GM18517 (cell line): Measurements from ENCODE around the gene PSMA1.
"Not testable (repeated sequence)": the region's sequence is repeated elsewhere in the genome, so short reads cannot be mapped to it uniquely, and the experiment has no call there.

Experiments
- ATAC-seq: cut with Tn5 transposase; IDR thresholded peaks from one replicate; pipeline ENCODE4 v1.9.1; 2021; ENCODE audit warnings: mild to moderate bottlenecking, moderate library complexity; ENCODE audit not compliant: unreplicated experiment

The PSMA1 gene

DNA sequence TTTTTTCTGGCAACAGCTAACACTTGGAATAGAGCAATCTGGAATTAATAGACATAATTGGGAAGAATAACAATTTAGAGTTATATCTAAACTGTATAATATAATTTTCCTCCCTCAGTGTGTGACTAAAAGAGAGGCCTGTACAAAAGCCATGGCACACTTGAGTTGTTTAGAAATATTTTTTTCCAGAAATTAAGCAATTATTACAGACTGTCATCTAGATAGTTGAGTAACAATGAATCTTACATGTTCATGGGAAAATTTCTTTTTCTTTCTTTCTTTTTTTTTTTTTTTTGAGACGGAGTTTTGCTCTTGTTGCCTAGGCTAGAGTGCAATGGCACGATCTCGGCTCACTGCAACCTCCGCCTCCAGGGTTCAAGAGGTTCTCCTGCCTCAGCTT, 15.0 kb upstream of the PSMA1 start:
- not testable (repeated sequence) for ATAC-seq

GRCh38 chr11:14529951-14530350, 9.8 kb upstream of the PSMA1 start:
- ATAC-seq, result no peak

DNA sequence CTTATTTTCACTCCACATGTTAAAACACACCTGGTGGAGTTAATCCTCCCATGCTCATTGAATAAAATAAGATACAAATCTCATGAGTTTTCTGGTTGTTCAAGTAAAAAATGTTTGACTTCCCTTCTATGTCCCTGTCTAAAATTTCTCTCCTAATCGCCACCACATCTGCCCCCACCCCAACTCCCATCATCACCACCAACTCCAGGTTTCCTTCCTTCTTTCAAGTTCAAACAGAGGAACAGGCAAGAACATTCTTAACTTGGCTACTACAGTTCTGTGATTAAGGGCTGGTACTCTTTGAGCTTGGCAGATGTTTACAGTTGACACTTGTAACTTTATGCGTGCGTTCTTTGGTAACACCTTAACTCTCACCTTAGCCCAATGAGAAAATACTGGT, 9.1 kb upstream of the PSMA1 start:
- no peak for ATAC-seq

GRCh38 chr11:14522801-14523200, 2.6 kb upstream of the PSMA1 start:
- no peak for ATAC-seq

DNA sequence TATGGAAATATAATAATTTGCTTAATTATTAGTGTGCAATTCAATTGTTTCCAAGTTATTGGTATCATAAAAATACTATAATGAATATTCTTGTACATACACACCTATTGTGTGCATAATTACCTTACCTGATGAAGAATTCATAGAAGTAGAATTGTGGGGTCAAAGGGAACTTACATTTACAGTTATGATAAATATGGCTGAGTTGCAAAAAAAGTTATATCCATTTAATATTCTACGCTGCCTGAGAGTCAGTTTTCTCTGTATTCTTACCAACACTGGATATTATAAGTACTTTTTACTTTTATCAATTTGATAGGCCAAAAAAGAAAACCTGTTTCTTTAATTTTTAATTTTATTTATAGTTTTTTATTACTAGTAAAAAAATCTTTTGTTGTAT, 2.1 kb upstream of the PSMA1 start:
- no peak for ATAC-seq

DNA sequence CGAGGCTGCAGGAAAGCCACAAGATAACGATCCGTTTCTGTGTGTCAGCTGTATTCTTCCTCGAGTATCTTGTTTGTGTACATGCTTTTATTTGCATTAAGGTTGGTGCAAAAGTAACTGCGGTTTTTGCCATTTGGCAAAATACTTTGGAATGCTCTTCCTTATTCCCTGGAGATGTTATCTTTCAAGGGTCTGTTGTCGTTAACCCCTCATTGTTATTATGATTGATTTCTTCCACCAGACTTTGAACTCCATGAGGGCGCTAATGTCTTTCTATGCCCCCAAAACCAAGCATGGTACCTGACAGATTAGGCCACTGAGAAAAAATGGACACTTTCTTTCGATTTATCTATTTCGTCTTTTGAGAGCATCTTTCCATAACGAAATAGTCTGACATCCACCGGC, 563 bp upstream of the PSMA1 start:
- ATAC-seq, result no peak

DNA sequence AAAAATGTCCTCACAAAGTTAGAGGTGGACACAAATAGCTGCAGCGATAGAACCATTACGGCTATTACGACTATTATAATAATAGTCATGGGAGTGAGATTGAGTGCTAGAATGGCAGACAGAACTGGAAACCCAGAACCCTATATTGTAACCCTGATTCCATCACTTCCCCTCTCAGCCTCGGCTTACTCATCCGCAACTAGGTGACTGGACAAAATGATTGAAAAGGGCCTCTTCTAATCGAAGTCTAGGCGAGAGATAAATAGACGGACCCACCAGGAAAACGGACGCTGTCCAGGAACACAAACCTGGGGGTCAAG, 629 bp downstream of the PSMA1 start:
- peak; percentile 4 for ATAC-seq

- ATAC-seq, result no peak
Observed at GRCh38 chr11:14518820-14519219, 1.4 kb downstream of the PSMA1 start.

DNA sequence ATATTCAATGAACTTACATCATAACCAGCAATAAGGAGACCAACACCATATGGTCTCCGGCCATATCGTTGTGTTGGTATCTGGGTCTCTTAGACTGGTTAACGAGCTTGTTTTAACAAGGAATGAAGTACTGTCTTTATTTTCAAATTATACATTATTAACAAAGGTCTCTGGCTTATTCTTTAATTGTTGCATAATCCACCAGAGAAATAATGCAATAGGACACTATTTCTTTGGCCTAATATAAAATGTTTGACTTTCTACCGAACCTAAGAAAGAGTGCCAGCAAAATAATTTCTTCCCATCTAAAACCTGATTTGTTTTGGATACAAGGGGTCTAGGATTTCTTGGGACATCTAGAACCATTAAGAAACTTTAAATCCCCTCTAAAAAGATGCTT, 6.4 kb downstream of the PSMA1 start:
- ATAC-seq, result no peak

DNA sequence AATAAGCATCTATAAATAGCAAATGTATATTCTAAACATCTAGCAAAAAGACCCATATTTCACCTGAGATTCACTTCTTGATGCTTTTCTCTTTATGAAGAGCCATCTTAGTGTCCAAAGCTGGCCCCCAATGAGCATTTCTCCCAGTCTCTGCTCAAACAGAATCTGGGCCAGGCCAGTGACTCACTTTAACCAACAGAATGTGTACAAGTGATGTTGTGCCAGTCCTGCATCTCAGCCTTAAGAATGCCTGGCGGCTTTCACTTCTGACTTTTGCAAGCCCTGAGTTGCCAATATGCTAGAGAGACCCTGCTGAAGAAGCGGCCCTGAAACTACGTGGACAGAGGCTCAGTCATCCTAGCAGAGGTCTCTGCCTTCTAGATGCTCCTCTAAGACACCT, 13.7 kb downstream of the PSMA1 start:
- no peak for ATAC-seq

- ATAC-seq, result no peak
Observed at GRCh38 chr11:14503023-14503422, 17.2 kb downstream of the PSMA1 start.

GRCh38 chr11:14502039-14502438, 18.1 kb downstream of the PSMA1 start:
- no peak for ATAC-seq

- ATAC-seq, result peak; percentile 67
Observed at GRCh38 chr11:14500181-14500651, 20.0 kb downstream of the PSMA1 start.

GRCh38 chr11:14499560-14500180, 20.5 kb downstream of the PSMA1 start, which contains the start of gene COPB1:
Gene COPB1 (minus strand): TSS chr11:14499811. CDS start chr11:14498928, 883 bp downstream.
- ATAC-seq, result peak; percentile 70

GRCh38 chr11:14499178-14499559, 21.0 kb downstream of the PSMA1 start:
- no peak for ATAC-seq

GRCh38 chr11:14480716-14481115, 39.5 kb downstream of the PSMA1 start:
- no peak for ATAC-seq

DNA sequence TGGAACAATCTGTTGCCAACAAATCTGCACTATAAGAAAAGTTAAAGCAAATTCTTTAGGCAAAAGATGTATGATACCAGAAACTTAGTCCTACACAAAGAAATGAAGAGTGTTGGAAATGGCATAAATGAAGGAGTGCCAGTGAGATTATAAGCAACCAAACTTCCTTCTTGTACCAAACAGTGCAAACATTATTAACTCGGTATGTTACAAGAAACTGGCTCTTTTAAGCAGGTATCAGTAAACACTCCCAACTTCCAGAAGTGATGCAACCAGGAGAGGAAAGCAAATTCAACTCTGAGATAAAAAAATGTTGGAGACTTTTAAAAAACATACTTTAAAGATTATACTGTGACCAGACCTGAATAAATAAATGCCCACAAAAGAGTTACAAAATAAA, 49.1 kb downstream of the PSMA1 start:
- ATAC-seq, result no peak

DNA sequence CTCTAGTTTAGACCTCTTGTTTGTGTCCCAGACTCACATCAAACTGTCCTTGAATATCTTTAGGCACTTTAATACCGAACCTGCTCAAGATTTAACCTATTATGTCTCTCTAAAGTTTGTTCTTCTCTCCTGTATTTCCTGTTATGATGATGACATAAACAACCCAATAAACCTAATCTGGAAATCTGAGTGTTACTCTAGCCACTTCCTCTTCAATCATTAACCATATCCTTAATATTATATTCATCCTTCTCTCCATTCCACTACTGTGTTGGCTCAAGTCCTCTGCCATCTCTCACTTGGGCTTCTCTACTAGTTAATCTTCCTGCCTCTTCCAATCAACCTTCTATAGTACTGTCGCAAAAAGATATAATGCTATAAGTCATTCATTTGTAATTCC, 56.6 kb downstream of the PSMA1 start:
- ATAC-seq, result no peak

DNA sequence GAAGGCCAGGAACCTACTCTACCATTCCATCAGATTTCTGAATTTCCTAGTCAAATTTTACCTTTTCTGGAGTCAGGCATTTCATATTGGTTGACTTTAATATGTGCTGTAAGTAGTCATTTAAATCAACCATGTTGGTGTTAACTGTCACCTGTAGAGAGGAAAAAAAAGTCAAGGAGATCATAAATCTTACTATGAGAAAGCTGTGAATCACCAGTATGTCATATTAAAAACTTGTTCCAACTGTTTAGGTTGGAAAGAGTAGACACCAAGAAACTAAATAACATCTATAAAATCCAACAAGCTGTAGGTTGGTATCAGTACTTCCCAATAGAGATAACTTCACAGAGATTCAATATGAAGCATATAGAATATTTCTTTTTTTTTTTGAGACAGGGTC, 60.0 kb downstream of the PSMA1 start:
- no peak for ATAC-seq

DNA sequence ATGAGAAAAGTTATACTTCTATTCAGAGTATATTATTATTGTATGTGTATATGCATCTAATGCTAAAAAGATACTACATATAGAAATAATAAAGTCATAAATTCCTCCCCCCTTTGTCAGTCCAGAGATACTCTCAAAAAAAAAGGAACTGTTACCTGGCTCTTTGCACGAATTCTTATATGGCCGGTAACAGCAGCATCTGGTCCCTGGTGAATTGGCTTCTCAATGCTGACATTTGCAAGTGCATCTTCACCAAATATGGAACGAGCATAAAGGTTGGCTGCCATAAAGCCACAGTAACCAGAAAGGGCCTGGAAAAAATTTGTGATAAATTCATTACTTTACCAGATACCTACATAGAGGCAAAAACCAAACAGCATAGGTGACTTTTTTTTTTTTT, 61.8 kb downstream of the PSMA1 start:
- no peak for ATAC-seq

GRCh38 chr11:14455648-14456430, 64.3 kb downstream of the PSMA1 start:
- ATAC-seq, result no peak
